A549 (cell line): ENCODE results near the gene KRTAP5-2.

Source experiments
- BHLHE40 ChIP-seq: IDR thresholded peaks from 2 replicates; pipeline ENCODE4 v1.6.1; 2012; ENCODE audit warnings: low read depth, low read length, inconsistent platforms
- CHD4 ChIP-seq: fragments of 200-600 bp; sonication (generic); IDR thresholded peaks from 2 replicates; pipeline ENCODE4 v1.6.1; 2016; ENCODE audit warnings: antibody characterized with exemption, mild to moderate bottlenecking, borderline replicate concordance
- EHF ChIP-seq: fragments of 250-450 bp; sonication (Bioruptor Pico); IDR thresholded peaks from 2 replicates; pipeline ENCODE4 v1.5.0; 2020; ENCODE audit warnings: mild to moderate bottlenecking
- EP300 ChIP-seq, 2 experiments: fragments of >200 bp; sonication (Bioruptor Twin); formaldehyde crosslinking; IDR thresholded peaks; 2 replicates in 1 of 2; 3 replicates in 1 of 2; pipeline ENCODE4 v1.6.1; 2016 to 2017
- HOXA7 ChIP-seq: fragments of 250-450 bp; sonication (Bioruptor Pico); IDR thresholded peaks from 2 replicates; pipeline ENCODE4 v1.5.0; 2020; ENCODE audit warnings: mild to moderate bottlenecking, moderate library complexity
- JUN ChIP-seq, 2 experiments: fragments of >200 bp; sonication (Bioruptor Twin); formaldehyde crosslinking; IDR thresholded peaks; 2 replicates in 1 of 2; 3 replicates in 1 of 2; pipeline ENCODE4 v1.6.1; 2016 to 2017
- NFE2L2 ChIP-seq: fragments of 150-350 bp; conservative IDR thresholded peaks from 2 replicates; pipeline ENCODE4 v1.6.1; 2014; ENCODE audit warnings: low read length
- POLR2A ChIP-seq: IDR thresholded peaks from 2 replicates; pipeline ENCODE4 v1.6.1; 2012; ENCODE audit warnings: mild to moderate bottlenecking, low read length
- RNF2 ChIP-seq: fragments of 200-600 bp; sonication (generic); IDR thresholded peaks from 2 replicates; pipeline ENCODE4 v1.6.1; 2016; ENCODE audit warnings: low read depth, mild to moderate bottlenecking, antibody characterized with exemption, moderate library complexity, borderline replicate concordance
- ZSCAN20 ChIP-seq: fragments of 250-450 bp; sonication (Bioruptor Pico); IDR thresholded peaks from 2 replicates; pipeline ENCODE4 v1.8.0; 2022; ENCODE audit warnings: mild to moderate bottlenecking, moderate library complexity
- TF ChIP-seq, protein P1 (sequence below): IDR thresholded peaks from 2 replicates; pipeline ENCODE4 v1.6.1; 2012
- TF ChIP-seq, protein P2 (sequence below): IDR thresholded peaks from 2 replicates; pipeline ENCODE4 v1.6.1; 2012
- TF ChIP-seq, protein P3 (sequence below): fragments of >200 bp; sonication (Bioruptor Twin); formaldehyde crosslinking; IDR thresholded peaks from 3 replicates; pipeline ENCODE4 v1.5.1; 2016
- TF ChIP-seq, protein P4 (sequence below): fragments of 200-600 bp; sonication (generic); IDR thresholded peaks from 2 replicates; pipeline ENCODE4 v1.6.1; 2016; ENCODE audit warnings: antibody characterized with exemption, mild to moderate bottlenecking, moderate library complexity

DNA sequence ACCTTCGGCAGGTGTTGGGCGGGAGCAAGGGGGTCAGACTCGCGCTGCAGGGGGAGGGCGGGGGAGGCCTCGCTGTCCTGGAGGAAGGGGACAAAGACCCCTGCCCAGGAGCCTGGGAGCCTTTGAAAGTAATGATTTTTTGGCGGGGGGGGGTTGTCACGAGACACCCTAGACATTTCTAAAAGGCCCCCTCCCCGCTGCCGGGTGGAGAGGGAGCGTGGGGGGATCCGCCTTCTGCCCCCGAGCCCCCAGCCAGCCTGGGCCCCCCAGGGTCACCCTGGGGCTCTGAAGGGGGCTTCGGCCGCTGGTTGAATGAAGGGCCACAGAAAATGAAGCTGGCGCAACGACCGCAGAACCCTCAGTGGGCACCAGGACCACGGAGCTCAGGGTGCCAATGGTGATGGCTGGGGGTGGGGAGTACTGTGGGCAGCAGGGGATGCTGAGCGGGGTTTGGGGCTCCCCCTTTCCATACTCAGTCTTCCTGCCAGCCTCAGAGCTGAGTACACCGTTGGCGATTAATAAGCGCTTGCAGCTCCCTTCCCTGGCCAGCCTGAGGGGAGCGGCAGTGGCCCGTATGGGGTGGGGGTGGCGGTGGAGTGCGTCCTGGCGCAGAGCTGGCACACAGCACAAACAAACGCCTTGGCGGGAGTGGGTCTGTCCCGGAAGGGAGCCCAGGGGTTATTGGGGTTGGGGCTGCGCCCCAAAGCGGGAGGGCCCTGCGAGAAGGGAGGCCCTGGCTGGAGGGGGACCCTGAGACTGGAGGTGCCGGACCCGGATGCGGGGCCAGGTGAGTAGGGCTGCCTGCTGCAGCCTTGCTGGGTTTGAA, 24.8 kb downstream of the KRTAP5-2 start:
- TF ChIP-seq EP300 (IDR thresholded peaks at IDR 0.05) (no peak), POLR2A (no peak), RNF2 (no peak), ZSCAN20 (CRISPR knock-in tag) (no peak), EHF (CRISPR knock-in tag) (no peak), HOXA7 (CRISPR knock-in tag) (no peak), CHD4 (no peak), JUN (IDR thresholded peaks at IDR 0.05) (no peak), NFE2L2 (no peak), BHLHE40 (no peak)
- TF ChIP-seq, protein P1, sequence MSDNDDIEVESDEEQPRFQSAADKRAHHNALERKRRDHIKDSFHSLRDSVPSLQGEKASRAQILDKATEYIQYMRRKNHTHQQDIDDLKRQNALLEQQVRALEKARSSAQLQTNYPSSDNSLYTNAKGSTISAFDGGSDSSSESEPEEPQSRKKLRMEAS, result no peak
- TF ChIP-seq, protein P2, sequence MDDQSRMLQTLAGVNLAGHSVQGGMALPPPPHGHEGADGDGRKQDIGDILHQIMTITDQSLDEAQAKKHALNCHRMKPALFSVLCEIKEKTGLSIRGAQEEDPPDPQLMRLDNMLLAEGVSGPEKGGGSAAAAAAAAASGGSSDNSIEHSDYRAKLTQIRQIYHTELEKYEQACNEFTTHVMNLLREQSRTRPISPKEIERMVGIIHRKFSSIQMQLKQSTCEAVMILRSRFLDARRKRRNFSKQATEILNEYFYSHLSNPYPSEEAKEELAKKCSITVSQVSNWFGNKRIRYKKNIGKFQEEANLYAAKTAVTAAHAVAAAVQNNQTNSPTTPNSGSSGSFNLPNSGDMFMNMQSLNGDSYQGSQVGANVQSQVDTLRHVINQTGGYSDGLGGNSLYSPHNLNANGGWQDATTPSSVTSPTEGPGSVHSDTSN, result no peak
- TF ChIP-seq, protein P3, sequence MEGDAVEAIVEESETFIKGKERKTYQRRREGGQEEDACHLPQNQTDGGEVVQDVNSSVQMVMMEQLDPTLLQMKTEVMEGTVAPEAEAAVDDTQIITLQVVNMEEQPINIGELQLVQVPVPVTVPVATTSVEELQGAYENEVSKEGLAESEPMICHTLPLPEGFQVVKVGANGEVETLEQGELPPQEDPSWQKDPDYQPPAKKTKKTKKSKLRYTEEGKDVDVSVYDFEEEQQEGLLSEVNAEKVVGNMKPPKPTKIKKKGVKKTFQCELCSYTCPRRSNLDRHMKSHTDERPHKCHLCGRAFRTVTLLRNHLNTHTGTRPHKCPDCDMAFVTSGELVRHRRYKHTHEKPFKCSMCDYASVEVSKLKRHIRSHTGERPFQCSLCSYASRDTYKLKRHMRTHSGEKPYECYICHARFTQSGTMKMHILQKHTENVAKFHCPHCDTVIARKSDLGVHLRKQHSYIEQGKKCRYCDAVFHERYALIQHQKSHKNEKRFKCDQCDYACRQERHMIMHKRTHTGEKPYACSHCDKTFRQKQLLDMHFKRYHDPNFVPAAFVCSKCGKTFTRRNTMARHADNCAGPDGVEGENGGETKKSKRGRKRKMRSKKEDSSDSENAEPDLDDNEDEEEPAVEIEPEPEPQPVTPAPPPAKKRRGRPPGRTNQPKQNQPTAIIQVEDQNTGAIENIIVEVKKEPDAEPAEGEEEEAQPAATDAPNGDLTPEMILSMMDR, result no peak
- TF ChIP-seq, protein P4, sequence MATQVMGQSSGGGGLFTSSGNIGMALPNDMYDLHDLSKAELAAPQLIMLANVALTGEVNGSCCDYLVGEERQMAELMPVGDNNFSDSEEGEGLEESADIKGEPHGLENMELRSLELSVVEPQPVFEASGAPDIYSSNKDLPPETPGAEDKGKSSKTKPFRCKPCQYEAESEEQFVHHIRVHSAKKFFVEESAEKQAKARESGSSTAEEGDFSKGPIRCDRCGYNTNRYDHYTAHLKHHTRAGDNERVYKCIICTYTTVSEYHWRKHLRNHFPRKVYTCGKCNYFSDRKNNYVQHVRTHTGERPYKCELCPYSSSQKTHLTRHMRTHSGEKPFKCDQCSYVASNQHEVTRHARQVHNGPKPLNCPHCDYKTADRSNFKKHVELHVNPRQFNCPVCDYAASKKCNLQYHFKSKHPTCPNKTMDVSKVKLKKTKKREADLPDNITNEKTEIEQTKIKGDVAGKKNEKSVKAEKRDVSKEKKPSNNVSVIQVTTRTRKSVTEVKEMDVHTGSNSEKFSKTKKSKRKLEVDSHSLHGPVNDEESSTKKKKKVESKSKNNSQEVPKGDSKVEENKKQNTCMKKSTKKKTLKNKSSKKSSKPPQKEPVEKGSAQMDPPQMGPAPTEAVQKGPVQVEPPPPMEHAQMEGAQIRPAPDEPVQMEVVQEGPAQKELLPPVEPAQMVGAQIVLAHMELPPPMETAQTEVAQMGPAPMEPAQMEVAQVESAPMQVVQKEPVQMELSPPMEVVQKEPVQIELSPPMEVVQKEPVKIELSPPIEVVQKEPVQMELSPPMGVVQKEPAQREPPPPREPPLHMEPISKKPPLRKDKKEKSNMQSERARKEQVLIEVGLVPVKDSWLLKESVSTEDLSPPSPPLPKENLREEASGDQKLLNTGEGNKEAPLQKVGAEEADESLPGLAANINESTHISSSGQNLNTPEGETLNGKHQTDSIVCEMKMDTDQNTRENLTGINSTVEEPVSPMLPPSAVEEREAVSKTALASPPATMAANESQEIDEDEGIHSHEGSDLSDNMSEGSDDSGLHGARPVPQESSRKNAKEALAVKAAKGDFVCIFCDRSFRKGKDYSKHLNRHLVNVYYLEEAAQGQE, result no peak
